IPS-20b (cell line): ENCODE results near the gene OR1E2.

Experiments
- H3K27ac ChIP-seq: one replicate; pipeline ENCODE4 v1.5.1; 2013; ENCODE audit warnings: low read length
- H3K27me3 ChIP-seq: 2 replicates; pipeline ENCODE4 v1.6.1; 2013; ENCODE audit warnings: mild to moderate bottlenecking, low read length, inconsistent platforms; ENCODE audit not compliant: insufficient read depth
- H3K36me3 ChIP-seq: 2 replicates; pipeline ENCODE4 v1.6.1; 2013; ENCODE audit warnings: low read depth, mild to moderate bottlenecking, inconsistent platforms, low read length, moderate library complexity; ENCODE audit not compliant: insufficient read depth
- H3K4me1 ChIP-seq: 2 replicates; pipeline ENCODE4 v1.6.1; 2013; ENCODE audit warnings: mild to moderate bottlenecking, control low read depth, inconsistent platforms, low read length, moderate library complexity; ENCODE audit not compliant: insufficient read depth
- H3K4me3 ChIP-seq: 2 replicates; pipeline ENCODE4 v1.5.1; 2013; ENCODE audit warnings: mild to moderate bottlenecking, low read length, inconsistent platforms
- H3K9ac ChIP-seq: 2 replicates; pipeline ENCODE4 v1.6.1; 2013; ENCODE audit warnings: low read depth, mild to moderate bottlenecking, inconsistent platforms, low read length, moderate library complexity
- H3K9me3 ChIP-seq: 2 replicates; pipeline ENCODE4 v1.6.1; 2013; ENCODE audit warnings: mild to moderate bottlenecking, low read depth, low read length, inconsistent platforms; ENCODE audit not compliant: insufficient read depth

OR1E2 gene

GRCh38 chr17:3389791-3390190 is 43.9 kb downstream of the OR1E2 start:
- Histone ChIP-seq H3K27me3 (peaks cover 26% of the 10 kb centered on the region), H3K4me1 (no peaks in the 10 kb centered on the region; the same call in 1 of the 2 replicates), H3K36me3 (no peaks in the 10 kb centered on the region), H3K9me3 (no peaks in the 10 kb centered on the region), H3K4me3 (no peak overlapping the region), H3K9ac (no peak overlapping the region), H3K27ac (no peak overlapping the region)

- H3K9me3 ChIP-seq = no peaks in the 10 kb centered on the region
- H3K9ac ChIP-seq = no peak within 1 kb of the TSS
- no peaks in the 10 kb centered on the region for H3K36me3 ChIP-seq
- no peak within 1 kb of the TSS for H3K27ac ChIP-seq
- peaks cover 40% of the 10 kb centered on the region for H3K27me3 ChIP-seq
- peak within 1 kb of the TSS; percentile 36; the same call in 1 of the 2 replicates for H3K4me3 ChIP-seq
- no peaks in the 10 kb centered on the region; the same call in 1 of the 2 replicates for H3K4me1 ChIP-seq
Measured at GRCh38 chr17:3385869-3386816, 47.5 kb downstream of the OR1E2 start, which contains the start of gene OR3A2. Gene OR3A2 (minus strand): TSS chr17:3386308.
